ENCODE results near the gene ROBO1. TPM values are rescaled to one million over a fixed set of nuclear protein-coding genes. Genes with fewer than 3 reads are reported as not detected.
A peak's percentile ranks its signal among the peaks of the same experiment; 100 is the strongest.

Gene ROBO1
- total RNA-seq, 1 experiment from 2014 or later: 34.5 TPM

- peak; percentile 10 for DNase-seq
- H3K27me3 ChIP-seq (ENCODE audit: control insufficient read depth, insufficient read depth, low read length): no peaks in the 10 kb centered on the region
- H3K4me3 ChIP-seq (ENCODE audit: insufficient read depth, low read depth, low read length): no peak overlapping the region
- H3K36me3 ChIP-seq (replicated peaks; ENCODE audit: control insufficient read depth, insufficient read depth, low read length): no peaks in the 10 kb centered on the region; the same call in 1 of the 2 replicates
These were observed 1122.0 kb downstream of the ROBO1 start for GRCh38 chr3:78645628-78646310.

- H3K36me3 ChIP-seq (replicated peaks; ENCODE audit: control insufficient read depth, insufficient read depth, low read length): no peaks in the 10 kb centered on the region; the same call in 1 of the 2 replicates
- H3K27me3 ChIP-seq (ENCODE audit: control insufficient read depth, insufficient read depth, low read length): no peaks in the 10 kb centered on the region
- DNase-seq: no peak
- H3K4me3 ChIP-seq (ENCODE audit: insufficient read depth, low read depth, low read length): no peak overlapping the region
These were observed 1123.0 kb downstream of the ROBO1 start for GRCh38 chr3:78644847-78645246.

- H3K27me3 ChIP-seq (ENCODE audit: control insufficient read depth, insufficient read depth, low read length): no peaks in the 10 kb centered on the region
- H3K4me3 ChIP-seq (ENCODE audit: insufficient read depth, low read depth, low read length): no peak overlapping the region
- H3K36me3 ChIP-seq (replicated peaks; ENCODE audit: control insufficient read depth, insufficient read depth, low read length): no peaks in the 10 kb centered on the region; the same call in none of the 2 replicates
- no peak for DNase-seq
These were observed 1125.4 kb downstream of the ROBO1 start for GRCh38 chr3:78642226-78643035.

GRCh38 chr3:78641703-78642102 lies 1126.1 kb downstream of the ROBO1 start:
- Histone ChIP-seq H3K36me3 (replicated peaks; ENCODE audit: control insufficient read depth, insufficient read depth, low read length) (no peaks in the 10 kb centered on the region; the same call in none of the 2 replicates), H3K4me3 (ENCODE audit: insufficient read depth, low read depth, low read length) (no peak overlapping the region), H3K27me3 (ENCODE audit: control insufficient read depth, insufficient read depth, low read length) (no peaks in the 10 kb centered on the region)
- no peak for DNase-seq

GRCh38 chr3:78634316-78634715 lies 1133.5 kb downstream of the ROBO1 start:
- Histone ChIP-seq H3K36me3 (replicated peaks; ENCODE audit: control insufficient read depth, insufficient read depth, low read length) (no peaks in the 10 kb centered on the region; the same call in 1 of the 2 replicates), H3K27me3 (ENCODE audit: control insufficient read depth, insufficient read depth, low read length) (no peaks in the 10 kb centered on the region), H3K4me3 (ENCODE audit: insufficient read depth, low read depth, low read length) (no peak overlapping the region)
- DNase-seq: no peak

GRCh38 chr3:78633626-78634025 lies 1134.2 kb downstream of the ROBO1 start:
- no peak for DNase-seq
- H3K36me3 ChIP-seq (replicated peaks; ENCODE audit: control insufficient read depth, insufficient read depth, low read length): no peaks in the 10 kb centered on the region; the same call in 1 of the 2 replicates
- H3K27me3 ChIP-seq (ENCODE audit: control insufficient read depth, insufficient read depth, low read length): no peaks in the 10 kb centered on the region
- no peak overlapping the region for H3K4me3 ChIP-seq (ENCODE audit: insufficient read depth, low read depth, low read length)

GRCh38 chr3:78632925-78633553 lies 1134.8 kb downstream of the ROBO1 start:
- Histone ChIP-seq H3K4me3 (ENCODE audit: insufficient read depth, low read depth, low read length) (no peak overlapping the region), H3K27me3 (ENCODE audit: control insufficient read depth, insufficient read depth, low read length) (no peaks in the 10 kb centered on the region), H3K36me3 (replicated peaks; ENCODE audit: control insufficient read depth, insufficient read depth, low read length) (no peaks in the 10 kb centered on the region; the same call in 1 of the 2 replicates)
- no peak for DNase-seq

GRCh38 chr3:78629544-78629943 lies 1138.3 kb downstream of the ROBO1 start:
- no peak overlapping the region for H3K4me3 ChIP-seq (ENCODE audit: insufficient read depth, low read depth, low read length)
- peaks cover 2% of the 10 kb centered on the region; the same call in 1 of the 2 replicates for H3K36me3 ChIP-seq (replicated peaks; ENCODE audit: control insufficient read depth, insufficient read depth, low read length)
- H3K27me3 ChIP-seq (ENCODE audit: control insufficient read depth, insufficient read depth, low read length): no peaks in the 10 kb centered on the region
- DNase-seq: no peak

GRCh38 chr3:78621061-78621716 lies 1146.6 kb downstream of the ROBO1 start:
- H3K36me3 ChIP-seq (replicated peaks; ENCODE audit: control insufficient read depth, insufficient read depth, low read length): no peaks in the 10 kb centered on the region
- no peak overlapping the region for H3K4me3 ChIP-seq (ENCODE audit: insufficient read depth, low read depth, low read length)
- no peaks in the 10 kb centered on the region for H3K27me3 ChIP-seq (ENCODE audit: control insufficient read depth, insufficient read depth, low read length)
- no peak for DNase-seq

GRCh38 chr3:78614486-78614885 lies 1153.3 kb downstream of the ROBO1 start:
- no peaks in the 10 kb centered on the region for H3K36me3 ChIP-seq (replicated peaks; ENCODE audit: control insufficient read depth, insufficient read depth, low read length)
- no peak for DNase-seq
- H3K4me3 ChIP-seq (ENCODE audit: insufficient read depth, low read depth, low read length): no peak overlapping the region
- H3K27me3 ChIP-seq (ENCODE audit: control insufficient read depth, insufficient read depth, low read length): no peaks in the 10 kb centered on the region

- Histone ChIP-seq H3K4me3 (ENCODE audit: insufficient read depth, low read depth, low read length) (no peak overlapping the region), H3K36me3 (replicated peaks; ENCODE audit: control insufficient read depth, insufficient read depth, low read length) (no peaks in the 10 kb centered on the region), H3K27me3 (ENCODE audit: control insufficient read depth, insufficient read depth, low read length) (no peaks in the 10 kb centered on the region)
- no peak for DNase-seq
These were observed 1154.3 kb downstream of the ROBO1 start for GRCh38 chr3:78613421-78613879.

- Histone ChIP-seq H3K27me3 (ENCODE audit: control insufficient read depth, insufficient read depth, low read length) (no peaks in the 10 kb centered on the region), H3K36me3 (replicated peaks; ENCODE audit: control insufficient read depth, insufficient read depth, low read length) (peaks cover 2% of the 10 kb centered on the region; the same call in 1 of the 2 replicates), H3K4me3 (ENCODE audit: insufficient read depth, low read depth, low read length) (no peak overlapping the region)
- no peak for DNase-seq
These were observed 1156.5 kb downstream of the ROBO1 start for GRCh38 chr3:78611278-78611677.

GRCh38 chr3:78610462-78611125 lies 1157.2 kb downstream of the ROBO1 start:
- Histone ChIP-seq H3K4me3 (ENCODE audit: insufficient read depth, low read depth, low read length) (no peak overlapping the region), H3K27me3 (ENCODE audit: control insufficient read depth, insufficient read depth, low read length) (no peaks in the 10 kb centered on the region), H3K36me3 (replicated peaks; ENCODE audit: control insufficient read depth, insufficient read depth, low read length) (peaks cover 2% of the 10 kb centered on the region)
- DNase-seq: no peak

- no peak for DNase-seq
- Histone ChIP-seq H3K27me3 (ENCODE audit: control insufficient read depth, insufficient read depth, low read length) (no peaks in the 10 kb centered on the region), H3K36me3 (replicated peaks; ENCODE audit: control insufficient read depth, insufficient read depth, low read length) (peaks cover 2% of the 10 kb centered on the region), H3K4me3 (ENCODE audit: insufficient read depth, low read depth, low read length) (no peak overlapping the region)
These were observed 1161.0 kb downstream of the ROBO1 start for GRCh38 chr3:78606756-78607155.

Measured in H7 (cell line).